HG03571 (cell line): ENCODE results near the gene CUTA.

Experiments
- ATAC-seq: cut with Tn5 transposase; IDR thresholded peaks from one replicate; pipeline ENCODE4 v1.9.1; 2021; ENCODE audit not compliant: unreplicated experiment

Gene CUTA

DNA sequence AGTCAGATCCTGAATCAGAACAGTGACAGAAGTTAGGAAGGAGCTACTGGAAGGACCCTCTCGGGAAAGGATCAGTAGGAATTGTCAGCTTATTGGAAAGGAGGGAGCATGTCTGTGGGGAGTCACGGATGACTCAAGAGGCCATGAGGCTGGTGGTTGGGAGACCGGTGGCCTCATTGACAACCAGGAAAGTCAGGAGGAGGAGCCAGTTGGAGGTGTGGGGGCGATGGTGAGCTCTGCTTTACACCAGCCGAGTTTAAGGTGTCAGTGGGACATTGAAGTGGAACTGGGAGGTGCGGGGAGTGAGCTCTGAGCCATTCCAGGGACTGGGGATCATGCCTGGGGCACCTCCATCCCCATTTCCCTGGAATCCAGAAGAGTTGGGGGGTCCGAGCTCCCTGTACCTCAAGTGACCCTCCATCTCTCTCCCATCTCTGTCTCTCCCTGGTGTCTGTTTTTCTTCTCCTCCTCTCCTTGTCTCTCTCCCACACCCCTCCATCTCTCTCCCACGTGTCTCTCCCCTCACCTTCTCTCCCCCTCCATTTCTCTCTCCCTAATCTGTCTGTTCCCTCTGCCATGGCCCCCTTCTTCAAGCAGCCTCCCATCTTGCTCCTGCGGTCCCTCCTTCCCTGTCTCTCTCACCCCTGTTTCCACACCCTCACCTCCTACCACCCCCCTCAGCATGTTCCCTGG is 22.2 kb upstream of the CUTA start:
- no peak for ATAC-seq

DNA sequence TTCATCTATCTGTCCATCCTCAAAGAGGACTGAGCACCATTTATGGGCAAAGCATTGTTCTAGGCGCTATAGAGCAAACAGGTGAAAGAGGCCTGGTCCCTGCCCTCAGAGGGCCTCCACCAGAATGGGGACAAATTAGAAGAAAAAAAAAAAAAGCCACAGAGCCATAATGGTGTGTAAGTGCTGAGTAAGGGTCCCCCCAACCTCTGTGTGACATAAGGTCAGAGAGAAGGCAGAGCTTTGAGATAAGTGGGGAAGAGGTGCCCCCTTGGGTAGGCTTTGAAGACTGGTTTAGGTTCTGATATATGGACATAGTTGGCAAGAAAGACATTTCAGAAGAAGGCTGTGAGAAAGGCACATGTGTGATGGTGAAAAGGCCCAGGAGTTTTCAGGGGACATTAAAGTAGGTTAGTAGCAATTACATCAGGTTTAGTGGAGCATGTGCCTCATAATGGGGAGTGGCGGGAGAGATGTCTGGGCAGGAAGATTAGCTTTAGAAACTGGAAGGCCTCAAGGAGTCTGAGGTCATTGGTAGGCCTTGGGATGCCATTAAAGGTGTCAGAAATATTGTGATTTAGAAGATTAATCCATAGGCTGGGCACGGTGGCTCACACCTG is 21.2 kb upstream of the CUTA start:
- no peak for ATAC-seq

DNA sequence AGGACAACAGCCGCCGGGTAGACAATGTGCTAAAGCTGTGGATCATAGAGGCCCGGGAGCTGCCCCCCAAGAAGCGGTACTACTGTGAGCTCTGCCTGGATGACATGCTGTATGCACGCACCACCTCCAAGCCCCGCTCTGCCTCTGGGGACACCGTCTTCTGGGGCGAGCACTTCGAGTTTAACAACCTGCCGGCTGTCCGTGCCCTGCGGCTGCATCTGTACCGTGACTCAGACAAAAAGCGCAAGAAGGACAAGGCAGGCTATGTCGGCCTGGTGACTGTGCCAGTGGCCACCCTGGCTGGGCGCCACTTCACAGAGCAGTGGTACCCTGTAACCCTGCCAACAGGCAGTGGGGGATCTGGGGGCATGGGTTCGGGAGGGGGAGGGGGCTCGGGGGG is 19.8 kb upstream of the CUTA start:
- ATAC-seq: no peak

GRCh38 chr6:33434961-33435360 is 17.1 kb upstream of the CUTA start:
- ATAC-seq: no peak

- no peak for ATAC-seq
These were observed 15.8 kb upstream of the CUTA start for GRCh38 chr6:33433544-33434191.

GRCh38 chr6:33433001-33433543 is 15.2 kb upstream of the CUTA start:
- ATAC-seq: no peak

GRCh38 chr6:33432546-33432945 is 14.6 kb upstream of the CUTA start:
- ATAC-seq: no peak

- no peak for ATAC-seq
These were observed 14.1 kb upstream of the CUTA start for GRCh38 chr6:33431880-33432541.

- ATAC-seq: peak; percentile 48
These were observed 13.3 kb upstream of the CUTA start for GRCh38 chr6:33430991-33431879.

GRCh38 chr6:33430334-33430733 is 12.4 kb upstream of the CUTA start:
- ATAC-seq: no peak

GRCh38 chr6:33429750-33430052 is 11.8 kb upstream of the CUTA start:
- ATAC-seq: no peak

- ATAC-seq: no peak
These were observed 11.3 kb upstream of the CUTA start for GRCh38 chr6:33428966-33429749.

DNA sequence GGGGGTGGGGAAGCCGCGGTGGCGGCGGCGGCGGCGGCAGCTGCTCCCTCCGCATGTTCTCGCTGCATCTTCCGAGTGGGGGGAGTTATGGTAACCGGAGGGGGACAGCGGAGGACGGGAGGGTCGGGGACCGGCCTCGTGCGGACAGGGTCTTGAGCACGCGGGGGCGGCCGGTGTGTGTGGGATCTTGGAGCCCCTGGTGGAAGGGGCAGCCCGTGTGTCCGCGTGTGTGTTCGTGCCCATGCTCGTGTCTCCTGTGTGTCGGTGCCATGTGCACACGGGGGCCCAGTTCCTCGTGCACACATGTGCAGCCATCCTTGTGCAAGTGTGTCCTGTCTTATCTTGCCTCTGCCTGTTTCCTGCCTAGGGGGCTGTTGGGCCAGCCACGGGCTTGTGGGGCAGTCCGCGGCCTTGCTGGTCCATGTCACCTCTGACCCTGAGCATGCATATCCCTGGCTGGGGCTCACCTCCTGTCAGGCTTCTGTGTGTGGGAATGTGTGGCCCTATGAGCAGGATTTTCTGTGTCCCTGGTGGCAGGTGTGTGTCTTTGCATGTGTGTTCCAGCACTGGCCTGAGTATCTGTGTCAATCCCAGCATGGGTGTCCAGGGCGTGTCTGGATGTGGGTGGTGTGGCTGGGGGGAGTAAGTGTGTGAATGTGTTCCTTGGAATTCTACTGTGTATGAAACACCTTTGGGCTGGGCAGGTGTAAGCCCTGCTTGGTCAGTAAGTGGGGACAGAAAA is 10.5 kb upstream of the CUTA start:
- ATAC-seq: no peak

- no peak for ATAC-seq
These were observed 9.8 kb upstream of the CUTA start for GRCh38 chr6:33427585-33428223.

DNA sequence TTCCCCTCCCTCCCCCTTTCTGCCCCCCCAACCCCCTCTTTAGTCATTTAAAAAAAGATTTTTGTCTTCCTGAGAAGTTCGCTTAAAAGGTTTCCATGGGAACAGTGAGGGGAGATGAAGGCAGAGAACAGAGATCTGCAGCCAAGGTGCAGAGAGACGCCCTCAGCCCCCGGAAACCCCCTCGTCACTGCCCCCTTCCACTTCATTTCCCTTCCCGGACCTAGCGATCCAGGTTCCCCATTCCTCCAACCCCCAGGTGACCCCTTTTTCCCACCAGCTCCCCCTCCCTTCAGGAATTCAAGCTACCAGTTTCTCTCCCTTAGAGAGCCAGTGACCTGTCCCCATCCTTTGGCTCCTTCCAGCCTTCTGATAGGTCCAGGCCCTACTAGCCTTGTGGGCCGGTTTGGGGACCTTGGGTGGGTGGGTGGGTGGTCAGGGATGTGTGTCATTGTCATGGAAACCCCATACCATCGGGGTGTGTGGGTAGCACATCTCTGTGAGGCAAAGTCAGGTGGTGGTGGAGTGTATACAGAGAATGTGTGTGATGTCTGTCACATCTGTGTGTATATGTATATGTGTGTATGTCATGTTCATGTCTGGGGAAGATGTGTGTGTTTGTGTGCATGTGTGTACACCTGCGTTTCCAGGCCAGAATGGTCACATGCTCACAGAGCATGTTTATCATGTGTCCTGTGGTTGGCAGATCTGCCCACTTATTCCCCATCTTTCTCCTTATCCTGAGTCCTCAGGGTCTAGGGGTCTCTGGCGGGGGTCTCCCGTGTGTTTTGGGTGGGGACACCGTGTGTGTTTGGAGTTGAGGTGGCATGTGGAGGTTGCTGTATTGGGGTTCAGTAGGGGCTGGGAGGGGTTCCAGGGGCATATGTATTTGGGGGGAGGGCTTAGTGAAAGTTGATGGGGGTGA is 8.9 kb upstream of the CUTA start:
- no peak for ATAC-seq

GRCh38 chr6:33425668-33426577 is 8.0 kb upstream of the CUTA start:
- no peak for ATAC-seq
